IMR-90 (cell line): Measurements from ENCODE around the gene ATP2B2. TPM values are rescaled to one million over a fixed set of nuclear protein-coding genes. Genes with fewer than 3 reads are reported as not detected.

ENCODE experiments used
- ATAC-seq: fragments of 200-7000 bp; cut with Tn5 transposase; 2 replicates; pipeline ENCODE4 v1.9.1; 2020; ENCODE audit warnings: low read depth, mild to moderate bottlenecking, moderate library complexity
- BruUV-seq: library from RNA; stranded (reverse); fragments of 400-500 nt; replicated peaks from 2 replicates; lab custom pipeline; 2021; lab: Mats Ljungman, UMichigan
- CTCF ChIA-PET: fragments of 300-600 bp; formaldehyde crosslinking; extraction: SDS; loops from one replicate; lab custom pipeline; 2021; ENCODE audit warnings: antibody characterized with exemption; lab: Yijun Ruan, JAX
- POLR2A ChIA-PET: fragments of 300-600 bp; sonication (Branson Sonifier 250); formaldehyde crosslinking; loops from one replicate; lab custom pipeline; 2022; ENCODE audit warnings: antibody characterized with exemption; ENCODE audit not compliant: unreplicated experiment; lab: Charles Lee
- DNase-seq: peaks from one replicate; pipeline ENCODE4 v3.0.0; 2013
- H2AFZ ChIP-seq: replicated peaks from 2 replicates; pipeline ENCODE3; 2013; ENCODE audit warnings: low read length, mild to moderate bottlenecking; ENCODE audit not compliant: poor library complexity
- H2AK5ac ChIP-seq: 2 replicates; pipeline ENCODE4 v1.6.1; 2013; ENCODE audit warnings: low read depth, low read length, inconsistent platforms
- H2AK9ac ChIP-seq: replicated peaks from 2 replicates; pipeline ENCODE3; 2013; ENCODE audit warnings: mild to moderate bottlenecking, low read depth, low read length, moderate library complexity; ENCODE audit not compliant: poor library complexity
- H2BK120ac ChIP-seq: 2 replicates; pipeline ENCODE4 v1.6.1; 2013; ENCODE audit warnings: low read depth, low read length, inconsistent platforms
- H2BK15ac ChIP-seq: 3 replicates; pipeline ENCODE4 v1.6.1; 2013; ENCODE audit warnings: low read depth, low read length, inconsistent platforms
- H2BK20ac ChIP-seq: 2 replicates; pipeline ENCODE4 v1.6.1; 2013; ENCODE audit warnings: low read depth, mild to moderate bottlenecking, inconsistent platforms, low read length, moderate library complexity
- H2BK5ac ChIP-seq: 2 replicates; pipeline ENCODE4 v1.6.1; 2013; ENCODE audit warnings: mild to moderate bottlenecking, low read depth, low read length, inconsistent platforms; ENCODE audit not compliant: poor library complexity, severe bottlenecking
- H3K14ac ChIP-seq: replicated peaks from 2 replicates; pipeline ENCODE4 v1.6.1; 2013; ENCODE audit warnings: low read depth, low read length, inconsistent platforms
- H3K18ac ChIP-seq: 2 replicates; pipeline ENCODE4 v1.6.1; 2013; ENCODE audit warnings: low read depth, low read length, control low read depth
- H3K23ac ChIP-seq: 2 replicates; pipeline ENCODE4 v1.6.1; 2013; ENCODE audit warnings: low read depth, low read length, inconsistent platforms
- H3K27ac ChIP-seq: 2 replicates; pipeline ENCODE4 v1.5.1; 2013; ENCODE audit warnings: mild to moderate bottlenecking, control low read depth, low read length; ENCODE audit not compliant: insufficient read depth
- H3K27me3 ChIP-seq: 2 replicates; pipeline ENCODE4 v1.6.1; 2013; ENCODE audit warnings: low read length; ENCODE audit not compliant: control insufficient read depth, insufficient read depth
- H3K36me3 ChIP-seq: 2 replicates; pipeline ENCODE4 v1.6.1; 2013; ENCODE audit warnings: low read length, mixed read lengths; ENCODE audit not compliant: control insufficient read depth, insufficient read depth
- H3K4ac ChIP-seq: 2 replicates; pipeline ENCODE4 v1.6.1; 2013; ENCODE audit warnings: low read depth, low read length, inconsistent platforms
- H3K4me1 ChIP-seq: 2 replicates; pipeline ENCODE4 v1.6.1; 2013; ENCODE audit warnings: low read length, mixed read lengths; ENCODE audit not compliant: control insufficient read depth, insufficient read depth
- H3K4me2 ChIP-seq: 2 replicates; pipeline ENCODE4 v1.6.1; 2013; ENCODE audit warnings: low read depth, mild to moderate bottlenecking, control low read depth, low read length, moderate library complexity
- H3K4me3 ChIP-seq: 2 replicates; pipeline ENCODE4 v1.5.1; 2013; ENCODE audit warnings: low read depth, mild to moderate bottlenecking, control low read depth, low read length, moderate library complexity; ENCODE audit not compliant: insufficient read depth
- H3K56ac ChIP-seq: 2 replicates; pipeline ENCODE4 v1.6.1; 2013; ENCODE audit warnings: low read length, inconsistent platforms; ENCODE audit not compliant: insufficient read depth; ENCODE audit errors: extremely low read depth
- H3K79me1 ChIP-seq, 2 experiments: 2 replicates each; pipeline ENCODE4 v1.6.1; 2013; ENCODE audit warnings: low read length in 2 of 2, inconsistent platforms in 1 of 2, low read depth in 1 of 2
- H3K9ac ChIP-seq: 2 replicates; pipeline ENCODE4 v1.6.1; 2013; ENCODE audit warnings: low read depth, low read length, control low read depth
- H3K9me1 ChIP-seq: 2 replicates; pipeline ENCODE4 v1.6.1; 2013; ENCODE audit warnings: low read length, inconsistent platforms; ENCODE audit not compliant: insufficient read depth
- H3K9me3 ChIP-seq: 2 replicates; pipeline ENCODE4 v1.6.1; 2013; ENCODE audit warnings: low read length; ENCODE audit not compliant: control insufficient read depth, insufficient read depth
- H4K20me1 ChIP-seq: 2 replicates; pipeline ENCODE4 v1.6.1; 2013; ENCODE audit warnings: low read length, inconsistent platforms; ENCODE audit not compliant: insufficient read depth
- H4K5ac ChIP-seq: 2 replicates; pipeline ENCODE4 v1.6.1; 2013; ENCODE audit warnings: mild to moderate bottlenecking, low read depth, low read length, control low read depth
- H4K8ac ChIP-seq, 2 experiments: 2 replicates each; pipeline ENCODE4 v1.6.1; 2013; ENCODE audit warnings: low read depth in 2 of 2, low read length in 2 of 2, control low read depth in 1 of 2, inconsistent platforms in 1 of 2
- H4K91ac ChIP-seq: 2 replicates; pipeline ENCODE4 v1.6.1; 2013; ENCODE audit warnings: low read depth, low read length, inconsistent platforms; ENCODE audit not compliant: insufficient read depth
- BHLHE40 ChIP-seq: fragments of 150-350 bp; IDR thresholded peaks from 2 replicates; pipeline ENCODE4 v1.6.1; 2016; ENCODE audit warnings: mild to moderate bottlenecking, low read depth, low read length
- CEBPB ChIP-seq: IDR thresholded peaks from 2 replicates; pipeline ENCODE4 v1.6.1; 2012; ENCODE audit warnings: low read depth, low read length, improper control_type of control experiment
- CHD1 ChIP-seq: IDR thresholded peaks from 2 replicates; pipeline ENCODE4 v1.6.1; 2012; ENCODE audit warnings: low read depth, low read length, improper control_type of control experiment
- FOS ChIP-seq: fragments of 150-350 bp; IDR thresholded peaks from 2 replicates; pipeline ENCODE4 v1.6.1; 2016; ENCODE audit warnings: low read depth, low read length
- MAFK ChIP-seq: IDR thresholded peaks from 2 replicates; pipeline ENCODE4 v1.6.1; 2012; ENCODE audit warnings: low read depth, low read length, improper control_type of control experiment
- MAZ ChIP-seq: IDR thresholded peaks from 2 replicates; pipeline ENCODE4 v1.6.1; 2012; ENCODE audit warnings: low read depth, mild to moderate bottlenecking, low read length, improper control_type of control experiment, moderate library complexity, borderline replicate concordance
- MXI1 ChIP-seq: IDR thresholded peaks from 2 replicates; pipeline ENCODE4 v1.6.1; 2012; ENCODE audit warnings: low read depth, mild to moderate bottlenecking, low read length, moderate library complexity, borderline replicate concordance
- NFE2L2 ChIP-seq: fragments of 150-350 bp; IDR thresholded peaks from 2 replicates; pipeline ENCODE4 v1.6.1; 2016; ENCODE audit warnings: low read depth, mild to moderate bottlenecking, low read length
- POLR2A ChIP-seq: IDR thresholded peaks from 2 replicates; pipeline ENCODE4 v1.6.1; 2012; ENCODE audit warnings: mild to moderate bottlenecking, low read depth, low read length
- RAD21 ChIP-seq: IDR thresholded peaks from 2 replicates; pipeline ENCODE4 v1.6.1; 2012; ENCODE audit warnings: low read length, improper control_type of control experiment
- RCOR1 ChIP-seq: IDR thresholded peaks from 2 replicates; pipeline ENCODE4 v1.6.1; 2012; ENCODE audit warnings: mild to moderate bottlenecking, low read length, improper control_type of control experiment; ENCODE audit not compliant: insufficient replicate concordance
- SMC3 ChIP-seq: fragments of 150-350 bp; IDR thresholded peaks from 2 replicates; pipeline ENCODE4 v1.6.1; 2016; ENCODE audit warnings: low read depth, mild to moderate bottlenecking, antibody characterized with exemption, low read length, moderate library complexity
- WGBS, 2 experiments: methylation state at CpG; one replicate each; pipeline versions ENCODE4 v1.1.5 to v1.1.7; 2013; ENCODE audit warnings: missing lambda C conversion rate in 2 of 2; ENCODE audit not compliant: insufficient read length in 1 of 2; ENCODE audit errors: extremely low coverage in 2 of 2; 5-methylcytosine and 5-hydroxymethylcytosine counted together
- dilution Hi-C: fragments of 300-500 bp; cut with HindIII; formaldehyde crosslinking; loops from one replicate; pipeline ENCODE4 v1.14.3; 2018; ENCODE audit warnings: low sequenced_read_pairs; ENCODE audit not compliant: unreplicated experiment
- in situ Hi-C: fragments of 300-500 bp; cut with MboI; formaldehyde crosslinking; loops from 3 replicates; pipeline ENCODE4 v1.14.3; 2019; ENCODE audit warnings: low sequenced_read_pairs, inconsistent platforms, mixed read lengths
- intact Hi-C: fragments of 100-400 bp; cut with micrococcal nuclease; formaldehyde crosslinking; loops from 2 replicates; pipeline ENCODE4 v1.10.0; 2022
- polyA plus RNA-seq, 3 experiments: library from polyadenylated mRNA; depleted of rRNA; stranded (reverse); fragments of >200 nt; gene quantifications; 2 replicates each; pipeline ENCODE4 v1.2.3, GENCODE V29; 2012; ENCODE audit warnings: low replicate concordance in 1 of 3
- total RNA-seq: library from RNA; depleted of rRNA; stranded (reverse); fragments of >200 nt; gene quantifications from 2 replicates; pipeline ENCODE4 v1.2.3, GENCODE V29; 2012
- TF ChIP-seq, protein P1 (sequence below): fragments of 150-350 bp; IDR thresholded peaks from 2 replicates; pipeline ENCODE4 v1.6.1; 2016; ENCODE audit warnings: low read depth, mild to moderate bottlenecking, low read length, moderate library complexity, borderline replicate concordance
- TF ChIP-seq, protein P2 (sequence below): conservative IDR thresholded peaks from 2 replicates; pipeline ENCODE4 v1.5.1; 2012; ENCODE audit warnings: mild to moderate bottlenecking, low read depth, low read length, improper control_type of control experiment
- TF ChIP-seq, protein P3 (sequence below): fragments of 150-350 bp; IDR thresholded peaks from 2 replicates; pipeline ENCODE4 v1.6.1; 2017; ENCODE audit warnings: mild to moderate bottlenecking, antibody characterized with exemption, low read length, low read depth

ATP2B2 gene
- total and polyA plus RNA-seq, 2 of the 4 experiments (the other 2 are of a cell fraction), result under 0.01 to 0.02 TPM

DNA sequence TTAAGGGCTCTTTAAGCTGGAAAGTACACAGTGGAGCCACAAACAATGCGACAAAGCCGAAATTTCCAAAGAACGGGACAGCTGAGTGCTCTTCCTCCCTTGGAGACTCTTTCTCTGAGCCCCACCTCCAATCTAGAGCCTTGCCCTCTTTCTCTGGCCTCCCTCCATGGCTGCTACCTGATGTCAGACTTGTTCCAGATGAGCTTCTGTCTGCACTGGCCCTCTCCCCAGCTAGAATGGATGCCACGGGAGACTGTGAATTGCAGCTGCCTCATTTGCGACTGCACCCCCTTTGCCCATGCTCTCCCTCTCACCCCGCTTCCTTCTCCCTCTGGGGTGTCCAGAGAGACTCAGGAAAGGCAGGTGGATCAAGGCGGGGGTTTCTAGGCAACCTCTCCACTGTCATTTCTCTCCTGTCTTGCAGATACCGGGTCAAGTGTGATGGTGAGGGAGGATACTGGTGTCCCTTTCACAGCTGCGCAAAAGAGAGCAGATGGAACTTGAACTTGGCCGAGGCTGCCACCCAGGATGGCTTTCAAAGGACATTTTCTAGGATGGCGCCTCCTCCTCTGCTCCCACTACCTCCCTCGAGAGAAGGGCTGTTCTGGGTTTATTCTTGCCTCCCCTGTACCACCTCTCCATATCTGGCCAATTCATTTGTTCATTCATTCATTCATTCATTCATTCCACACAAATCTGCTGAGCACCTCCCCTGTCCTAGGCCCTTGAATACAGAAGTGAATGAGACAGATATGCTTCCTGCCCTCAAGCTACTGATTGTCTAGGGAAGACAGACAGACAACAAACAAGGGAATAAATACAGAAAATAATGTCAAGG lies 12.8 kb downstream of the ATP2B2 start:
- peaks cover 14% of the 10 kb centered on the region for H3K27me3 ChIP-seq
- no peaks in the 10 kb centered on the region for H3K9me1 ChIP-seq
- no peak overlapping the region for H2AK5ac ChIP-seq
- no TSS peak for BruUV-seq
- H2BK120ac ChIP-seq, result no peak overlapping the region
- no peak overlapping the region for H2BK20ac ChIP-seq
- no peaks in the 10 kb centered on the region for H3K79me1 ChIP-seq
- no peak overlapping the region for H4K8ac ChIP-seq
- H3K18ac ChIP-seq, result no peak overlapping the region
- DNase-seq, result no peak
- no peak overlapping the region for H4K91ac ChIP-seq
- peak overlapping the region; percentile 24 for H2AK9ac ChIP-seq
- H2AFZ ChIP-seq, result no peak overlapping the region
- H3K4me2 ChIP-seq, result no peak overlapping the region
- in situ Hi-C loops (no loop called here), dilution Hi-C loops (no loop called here), intact Hi-C loops (no loop called here)
- H3K4ac ChIP-seq, result no peak overlapping the region
- H3K14ac ChIP-seq, result no peak overlapping the region
- H3K9me3 ChIP-seq, result no peaks in the 10 kb centered on the region
- H3K4me1 ChIP-seq, result no peaks in the 10 kb centered on the region
- H3K56ac ChIP-seq, result no peak overlapping the region
- no peak for ATAC-seq
- no peaks in the 10 kb centered on the region for H4K20me1 ChIP-seq
- ChIA-PET CTCF (interaction anchor here (0.6 kb wide), 1 partner anchor 116 kb away, joined by 3 read pairs; no protein-coding TSS in a partner anchor), POLR2A (no interaction called here)
- no peak overlapping the region for H3K23ac ChIP-seq
- H3K27ac ChIP-seq, result no peak overlapping the region
- H3K9ac ChIP-seq, result no peak overlapping the region
- H3K36me3 ChIP-seq, result no peaks in the 10 kb centered on the region
- no peak overlapping the region for H3K4me3 ChIP-seq
- 70% methylated on average over 2 of the region's 12 CpGs; no CpG with 5 or more reads in 1 of the 2 experiments for WGBS, 2 experiments
- H2BK5ac ChIP-seq, result no peak overlapping the region
- no peak overlapping the region for H2BK15ac ChIP-seq
- no peak overlapping the region for H4K5ac ChIP-seq
- TF ChIP-seq RAD21 (no peak), POLR2A (no peak), SMC3 (no peak), CHD1 (no peak), RCOR1 (no peak), CEBPB (no peak), BHLHE40 (no peak), MAFK (no peak), FOS (no peak), MXI1 (no peak), NFE2L2 (no peak), MAZ (no peak)
- TF ChIP-seq, protein P1, sequence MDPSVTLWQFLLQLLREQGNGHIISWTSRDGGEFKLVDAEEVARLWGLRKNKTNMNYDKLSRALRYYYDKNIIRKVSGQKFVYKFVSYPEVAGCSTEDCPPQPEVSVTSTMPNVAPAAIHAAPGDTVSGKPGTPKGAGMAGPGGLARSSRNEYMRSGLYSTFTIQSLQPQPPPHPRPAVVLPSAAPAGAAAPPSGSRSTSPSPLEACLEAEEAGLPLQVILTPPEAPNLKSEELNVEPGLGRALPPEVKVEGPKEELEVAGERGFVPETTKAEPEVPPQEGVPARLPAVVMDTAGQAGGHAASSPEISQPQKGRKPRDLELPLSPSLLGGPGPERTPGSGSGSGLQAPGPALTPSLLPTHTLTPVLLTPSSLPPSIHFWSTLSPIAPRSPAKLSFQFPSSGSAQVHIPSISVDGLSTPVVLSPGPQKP, result no peak
- TF ChIP-seq, protein P2, sequence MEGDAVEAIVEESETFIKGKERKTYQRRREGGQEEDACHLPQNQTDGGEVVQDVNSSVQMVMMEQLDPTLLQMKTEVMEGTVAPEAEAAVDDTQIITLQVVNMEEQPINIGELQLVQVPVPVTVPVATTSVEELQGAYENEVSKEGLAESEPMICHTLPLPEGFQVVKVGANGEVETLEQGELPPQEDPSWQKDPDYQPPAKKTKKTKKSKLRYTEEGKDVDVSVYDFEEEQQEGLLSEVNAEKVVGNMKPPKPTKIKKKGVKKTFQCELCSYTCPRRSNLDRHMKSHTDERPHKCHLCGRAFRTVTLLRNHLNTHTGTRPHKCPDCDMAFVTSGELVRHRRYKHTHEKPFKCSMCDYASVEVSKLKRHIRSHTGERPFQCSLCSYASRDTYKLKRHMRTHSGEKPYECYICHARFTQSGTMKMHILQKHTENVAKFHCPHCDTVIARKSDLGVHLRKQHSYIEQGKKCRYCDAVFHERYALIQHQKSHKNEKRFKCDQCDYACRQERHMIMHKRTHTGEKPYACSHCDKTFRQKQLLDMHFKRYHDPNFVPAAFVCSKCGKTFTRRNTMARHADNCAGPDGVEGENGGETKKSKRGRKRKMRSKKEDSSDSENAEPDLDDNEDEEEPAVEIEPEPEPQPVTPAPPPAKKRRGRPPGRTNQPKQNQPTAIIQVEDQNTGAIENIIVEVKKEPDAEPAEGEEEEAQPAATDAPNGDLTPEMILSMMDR, result no peak
- TF ChIP-seq, protein P3, sequence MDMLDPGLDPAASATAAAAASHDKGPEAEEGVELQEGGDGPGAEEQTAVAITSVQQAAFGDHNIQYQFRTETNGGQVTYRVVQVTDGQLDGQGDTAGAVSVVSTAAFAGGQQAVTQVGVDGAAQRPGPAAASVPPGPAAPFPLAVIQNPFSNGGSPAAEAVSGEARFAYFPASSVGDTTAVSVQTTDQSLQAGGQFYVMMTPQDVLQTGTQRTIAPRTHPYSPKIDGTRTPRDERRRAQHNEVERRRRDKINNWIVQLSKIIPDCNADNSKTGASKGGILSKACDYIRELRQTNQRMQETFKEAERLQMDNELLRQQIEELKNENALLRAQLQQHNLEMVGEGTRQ, result no peak
